Neuronal stem cell (in vitro differentiated cells): ENCODE results near the gene RBM34.

Experiments used
- DNase-seq: peaks from one replicate; pipeline ENCODE4 v3.0.0-alpha.2; 2013; ENCODE audit warnings: low spot score
- H2AFZ ChIP-seq: one replicate; pipeline ENCODE4 v1.6.1; 2013; ENCODE audit warnings: mild to moderate bottlenecking, low read length, inconsistent platforms
- H2AK5ac ChIP-seq: 2 replicates; pipeline ENCODE4 v1.6.1; 2013; ENCODE audit warnings: low read depth, mild to moderate bottlenecking, inconsistent platforms, low read length, moderate library complexity, mixed read lengths
- H2BK120ac ChIP-seq: 2 replicates; pipeline ENCODE4 v1.6.1; 2013; ENCODE audit warnings: low read depth, mild to moderate bottlenecking, inconsistent platforms, low read length, moderate library complexity, mixed read lengths
- H2BK12ac ChIP-seq: one replicate; pipeline ENCODE4 v1.6.1; 2013; ENCODE audit warnings: low read length, inconsistent platforms
- H2BK15ac ChIP-seq: 2 replicates; pipeline ENCODE4 v1.6.1; 2013; ENCODE audit warnings: mild to moderate bottlenecking, low read length, inconsistent platforms, mixed read lengths
- H2BK5ac ChIP-seq: one replicate; pipeline ENCODE4 v1.6.1; 2013; ENCODE audit warnings: inconsistent platforms, mild to moderate bottlenecking, low read length, moderate library complexity
- H3K14ac ChIP-seq: one replicate; pipeline ENCODE4 v1.6.1; 2013; ENCODE audit warnings: low read length, inconsistent platforms
- H3K18ac ChIP-seq: 2 replicates; pipeline ENCODE4 v1.6.1; 2013; ENCODE audit warnings: low read length, inconsistent platforms
- H3K23ac ChIP-seq: 2 replicates; pipeline ENCODE4 v1.6.1; 2013; ENCODE audit warnings: low read depth, mild to moderate bottlenecking, mixed read lengths, low read length, inconsistent platforms; ENCODE audit not compliant: poor library complexity
- H3K27ac ChIP-seq: replicated peaks from 3 replicates; pipeline ENCODE4 v1.5.1; 2013; ENCODE audit warnings: low read length, inconsistent platforms
- H3K27me3 ChIP-seq, 3 experiments: 2 replicates each; pipeline ENCODE4 v1.6.1; 2013; ENCODE audit warnings: low read length in 3 of 3, mild to moderate bottlenecking in 2 of 3, inconsistent platforms in 1 of 3, low read depth in 1 of 3, mixed read lengths in 1 of 3, moderate library complexity in 1 of 3; ENCODE audit not compliant: control insufficient read depth in 3 of 3, insufficient read depth in 3 of 3
- H3K36me3 ChIP-seq, 2 donors: replicated peaks in 1 of 2; 2 replicates each; pipeline ENCODE4 v1.6.1; 2013; ENCODE audit warnings: low read length in 2 of 2; ENCODE audit not compliant: control insufficient read depth in 2 of 2, insufficient read depth in 2 of 2
- H3K4ac ChIP-seq: 2 replicates; pipeline ENCODE4 v1.6.1; 2013; ENCODE audit warnings: inconsistent platforms, mild to moderate bottlenecking, low read length, moderate library complexity
- H3K4me1 ChIP-seq, 2 donors: 1 replicate in 1 of 2; 2 replicates in 1 of 2; pipeline ENCODE4 v1.6.1; 2013; ENCODE audit warnings: low read length in 2 of 2, low read depth in 1 of 2; ENCODE audit not compliant: control insufficient read depth in 2 of 2, insufficient read depth in 1 of 2
- H3K4me2 ChIP-seq: one replicate; pipeline ENCODE4 v1.6.1; 2013; ENCODE audit warnings: mild to moderate bottlenecking, low read length, inconsistent platforms; ENCODE audit not compliant: insufficient read depth, poor library complexity, severe bottlenecking
- H3K4me3 ChIP-seq, 2 donors: 2 replicates each; pipeline ENCODE4 v1.5.1; 2013; ENCODE audit warnings: low read length in 2 of 2, mild to moderate bottlenecking in 2 of 2, inconsistent platforms in 1 of 2, moderate library complexity in 1 of 2
- H3K79me1 ChIP-seq: one replicate; pipeline ENCODE4 v1.6.1; 2013; ENCODE audit warnings: low read depth, mild to moderate bottlenecking, inconsistent platforms, low read length, moderate library complexity
- H3K9ac ChIP-seq: one replicate; pipeline ENCODE4 v1.6.1; 2013; ENCODE audit warnings: mild to moderate bottlenecking, low read depth, low read length, inconsistent platforms; ENCODE audit not compliant: poor library complexity
- H3K9me3 ChIP-seq, 2 donors: replicated peaks in 1 of 2; 2 replicates each; pipeline versions ENCODE3 to v1.6.1; 2013; ENCODE audit warnings: low read length in 2 of 2, mild to moderate bottlenecking in 2 of 2, inconsistent platforms in 1 of 2, low read depth in 1 of 2, mixed read lengths in 1 of 2, moderate library complexity in 1 of 2; ENCODE audit not compliant: control insufficient read depth in 2 of 2, insufficient read depth in 1 of 2
- H4K8ac ChIP-seq: one replicate; pipeline ENCODE4 v1.6.1; 2013; ENCODE audit warnings: low read depth, mild to moderate bottlenecking, inconsistent platforms, low read length, moderate library complexity
- H4K91ac ChIP-seq: one replicate; pipeline ENCODE4 v1.6.1; 2013; ENCODE audit warnings: low read length, low read depth, mild to moderate bottlenecking, inconsistent platforms; ENCODE audit not compliant: poor library complexity
- WGBS, 2 donors: extraction: QIAGEN DNeasy Blood & Tissue Kit; methylation state at CpG; one replicate each; pipeline ENCODE4 v1.1.7; 2013; ENCODE audit warnings: missing lambda C conversion rate in 2 of 2, mixed read lengths in 1 of 2; ENCODE audit not compliant: insufficient read length in 2 of 2, insufficient replicate concordance in 1 of 2; ENCODE audit errors: extremely low coverage in 2 of 2; 5-methylcytosine and 5-hydroxymethylcytosine counted together

Gene RBM34

GRCh38 chr1:235190431-235190830 is 29.4 kb upstream of the RBM34 start:
- no peaks in the 10 kb centered on the region for H3K79me1 ChIP-seq
- H3K4me1 ChIP-seq, result no peaks in the 10 kb centered on the region
- no peak overlapping the region for H2BK120ac ChIP-seq
- no peak overlapping the region for H2BK12ac ChIP-seq
- H3K9me3 ChIP-seq, result no peaks in the 10 kb centered on the region
- H3K27me3 ChIP-seq, result no peaks in the 10 kb centered on the region
- no peak overlapping the region for H3K4me3 ChIP-seq
- H2BK15ac ChIP-seq, result no peak overlapping the region
- H3K23ac ChIP-seq, result no peak overlapping the region
- H3K4ac ChIP-seq, result no peak overlapping the region
- H2BK5ac ChIP-seq, result no peak overlapping the region
- no peak overlapping the region for H2AK5ac ChIP-seq
- no peak overlapping the region for H3K4me2 ChIP-seq
- H2AFZ ChIP-seq, result no peak overlapping the region
- no peak overlapping the region for H3K9ac ChIP-seq
- no peak overlapping the region for H3K14ac ChIP-seq
- H3K27ac ChIP-seq, result no peak overlapping the region
- no peak overlapping the region for H4K91ac ChIP-seq
- DNase-seq, result no peak
- no peak overlapping the region for H4K8ac ChIP-seq
- no peak overlapping the region for H3K18ac ChIP-seq
- H3K36me3 ChIP-seq, result peaks cover 5 to 78% of the 10 kb centered on the region in 2 donors

- H3K4ac ChIP-seq, result no peak overlapping the region
- H3K9me3 ChIP-seq, result no peaks in the 10 kb centered on the region
- H2BK12ac ChIP-seq, result no peak overlapping the region
- no peak overlapping the region for H3K14ac ChIP-seq
- no peak overlapping the region for H3K4me2 ChIP-seq
- H3K79me1 ChIP-seq, result no peaks in the 10 kb centered on the region
- H4K8ac ChIP-seq, result no peak overlapping the region
- no peaks in the 10 kb centered on the region for H3K4me1 ChIP-seq
- H3K4me3 ChIP-seq, result no peak overlapping the region
- no peaks in the 10 kb centered on the region for H3K27me3 ChIP-seq
- no peak for DNase-seq
- no peak overlapping the region for H3K18ac ChIP-seq
- H3K36me3 ChIP-seq, result peaks cover 2 to 79% of the 10 kb centered on the region in 2 donors
- no peak overlapping the region for H3K23ac ChIP-seq
- H2AFZ ChIP-seq, result no peak overlapping the region
- no peak overlapping the region for H3K9ac ChIP-seq
- WGBS, 2 donors, result no CpG with 5 or more reads among the region's 4 CpGs
- H2AK5ac ChIP-seq, result no peak overlapping the region
- no peak overlapping the region for H2BK5ac ChIP-seq
- H4K91ac ChIP-seq, result no peak overlapping the region
- H2BK15ac ChIP-seq, result no peak overlapping the region
- H3K27ac ChIP-seq, result no peak overlapping the region
- H2BK120ac ChIP-seq, result no peak overlapping the region
Measured at GRCh38 chr1:235187316-235187715, 26.3 kb upstream of the RBM34 start.

- H3K9ac ChIP-seq, result no peak overlapping the region
- no peaks in the 10 kb centered on the region for H3K4me1 ChIP-seq
- no peak overlapping the region for H3K4ac ChIP-seq
- no peak overlapping the region for H3K4me2 ChIP-seq
- no peak overlapping the region for H3K4me3 ChIP-seq
- H2AFZ ChIP-seq, result no peak overlapping the region
- no peak overlapping the region for H2AK5ac ChIP-seq
- no peak overlapping the region for H3K18ac ChIP-seq
- no peak overlapping the region for H4K91ac ChIP-seq
- H3K27ac ChIP-seq, result no peak overlapping the region
- no peak for DNase-seq
- H3K14ac ChIP-seq, result no peak overlapping the region
- H2BK5ac ChIP-seq, result no peak overlapping the region
- H2BK15ac ChIP-seq, result no peak overlapping the region
- no peak overlapping the region for H2BK12ac ChIP-seq
- H3K23ac ChIP-seq, result no peak overlapping the region
- H3K27me3 ChIP-seq, result no peaks in the 10 kb centered on the region
- WGBS, 2 donors, result no CpG with 5 or more reads among the region's 8 CpGs
- H3K36me3 ChIP-seq, result peaks cover 9 to 85% of the 10 kb centered on the region in 2 donors
- H4K8ac ChIP-seq, result no peak overlapping the region
- no peak overlapping the region for H2BK120ac ChIP-seq
- no peaks in the 10 kb centered on the region for H3K79me1 ChIP-seq
- H3K9me3 ChIP-seq, result no peaks in the 10 kb centered on the region
Measured at GRCh38 chr1:235181561-235182245, 20.7 kb upstream of the RBM34 start.

- Histone ChIP-seq H2BK5ac (no peak overlapping the region), H3K4me1 (no peaks in the 10 kb centered on the region), H3K9me3 (no peaks in the 10 kb centered on the region), H3K9ac (no peak overlapping the region), H2AK5ac (no peak overlapping the region), H2BK120ac (no peak overlapping the region), H3K23ac (no peak overlapping the region), H3K27ac (no peak overlapping the region), H2AFZ (no peak overlapping the region), H4K91ac (no peak overlapping the region), H3K14ac (no peak overlapping the region), H3K27me3 (no peaks in the 10 kb centered on the region), H3K4me3 (no peak overlapping the region), H2BK12ac (no peak overlapping the region), H3K79me1 (no peaks in the 10 kb centered on the region), H3K36me3 (peaks cover 13 to 92% of the 10 kb centered on the region in 2 donors), H4K8ac (no peak overlapping the region), H3K18ac (no peak overlapping the region), H2BK15ac (no peak overlapping the region), H3K4ac (no peak overlapping the region), H3K4me2 (no peak overlapping the region)
- WGBS, 2 donors, result no CpG with 5 or more reads among the region's 5 CpGs
- DNase-seq, result no peak
Measured at GRCh38 chr1:235180916-235181460, 19.9 kb upstream of the RBM34 start.
